Fibroblast of the aortic adventitia (primary cell): ENCODE measurements around the gene CFAP61. TPM values are rescaled to one million over a fixed set of nuclear protein-coding genes. Genes with fewer than 3 reads are reported as not detected.
"Not testable (repeated sequence)": the region's sequence is repeated elsewhere in the genome, so short reads cannot be mapped to it uniquely, and the experiment has no call there.

Experiments used
- DNase-seq: peaks from one replicate; pipeline ENCODE4 v3.0.0-alpha.2; 2010; ENCODE audit warnings: low read depth
- H3K4me3 ChIP-seq: 2 replicates; pipeline ENCODE4 v1.5.1; 2011; ENCODE audit warnings: low read depth, mild to moderate bottlenecking, control low read depth, low read length, moderate library complexity
- CTCF ChIP-seq: IDR thresholded peaks from 2 replicates; pipeline ENCODE4 v1.5.1; 2011; ENCODE audit warnings: mild to moderate bottlenecking, low read length, control low read depth, inconsistent platforms; ENCODE audit not compliant: insufficient read depth
- total RNA-seq: library from RNA; depleted of rRNA; stranded (reverse); fragments of >200 nt; gene quantifications from 2 replicates; pipeline ENCODE4 v1.2.3, GENCODE V29; 2012; ENCODE audit warnings: low replicate concordance

CFAP61 gene
- total RNA-seq, 1 donor: 0.18 TPM

GRCh38 chr20:20230741-20231140, 178.4 kb downstream of the CFAP61 start:
- no peak for DNase-seq
- no peak for TF ChIP-seq CTCF
- no peak overlapping the region for H3K4me3 ChIP-seq

- no peak for DNase-seq
- H3K4me3 ChIP-seq: no peak overlapping the region
- TF ChIP-seq CTCF: no peak
Observed at GRCh38 chr20:20231528-20232298, 179.4 kb downstream of the CFAP61 start.

- no peak overlapping the region for H3K4me3 ChIP-seq
- no peak for TF ChIP-seq CTCF
- DNase-seq: no peak
Observed at GRCh38 chr20:20233041-20233514, 180.7 kb downstream of the CFAP61 start.

GRCh38 chr20:20235681-20236080, 183.3 kb downstream of the CFAP61 start:
- TF ChIP-seq CTCF: no peak
- H3K4me3 ChIP-seq: no peak overlapping the region
- no peak for DNase-seq

DNA sequence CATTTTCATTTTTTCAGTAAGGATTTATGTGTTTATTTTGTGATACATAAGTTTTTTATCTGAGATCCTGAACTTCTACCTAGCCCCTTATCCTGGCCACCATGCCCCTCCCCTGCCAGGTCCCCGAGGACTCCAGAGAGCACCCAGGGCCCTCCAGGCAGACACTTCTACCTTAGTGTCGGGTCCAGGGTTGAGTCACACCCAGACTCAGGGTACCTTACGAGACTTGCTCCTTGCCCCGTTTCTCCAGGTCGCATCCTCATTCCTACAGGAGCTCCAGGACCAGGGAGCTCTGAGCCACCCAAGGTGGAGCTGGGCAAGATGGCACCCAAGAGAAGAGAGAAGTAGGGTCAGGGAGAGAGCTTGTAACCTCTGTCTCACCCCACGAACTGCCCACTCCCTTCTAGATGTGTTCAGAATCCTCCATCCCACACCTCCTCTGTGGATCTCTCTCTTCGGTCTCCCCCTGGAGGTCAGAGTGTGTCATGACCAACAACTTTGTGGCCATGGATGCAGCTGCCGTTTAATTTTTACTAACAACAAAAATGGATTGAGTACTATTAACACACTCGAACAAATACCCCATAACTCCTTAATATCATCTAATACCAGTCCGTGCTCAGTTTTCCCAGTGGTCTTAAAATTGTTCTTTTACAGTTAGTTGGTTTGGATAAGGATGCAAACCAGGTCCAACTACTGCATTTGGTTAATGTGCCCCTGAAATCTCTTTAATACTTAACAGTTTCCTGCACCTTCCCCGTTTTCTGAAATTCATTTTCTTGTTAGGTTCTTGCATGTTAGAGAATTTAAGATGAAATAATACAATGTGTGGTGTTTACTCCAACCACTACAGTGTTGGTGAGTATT, 185.0 kb downstream of the CFAP61 start:
- DNase-seq: peak; percentile 47
- H3K4me3 ChIP-seq: no peak overlapping the region
- peak; percentile 83 for TF ChIP-seq CTCF

GRCh38 chr20:20241976-20242375, 189.6 kb downstream of the CFAP61 start:
- DNase-seq: no peak
- TF ChIP-seq CTCF: no peak
- no peak overlapping the region for H3K4me3 ChIP-seq

DNA sequence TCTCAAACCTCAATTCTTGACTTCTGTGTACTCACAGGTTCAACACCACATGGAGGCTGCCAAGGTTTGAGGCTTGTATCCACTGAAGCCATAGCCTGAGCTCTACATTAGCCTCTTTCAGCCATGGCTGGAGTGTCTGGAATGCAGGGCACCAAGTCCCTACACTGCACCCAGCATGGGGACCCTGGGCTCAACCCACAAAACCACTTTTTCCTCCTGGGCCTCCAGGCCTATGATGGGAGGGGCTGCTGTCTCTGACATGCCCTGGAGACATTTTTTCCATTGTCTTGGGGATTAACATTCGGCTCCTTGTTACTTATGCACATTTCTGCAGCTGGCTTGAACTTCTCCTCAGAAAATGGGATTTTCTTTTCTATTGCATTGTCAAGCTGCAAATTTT, 192.1 kb downstream of the CFAP61 start:
- H3K4me3 ChIP-seq, DNase-seq: not testable (repeated sequence)
